ENCODE measurements around the gene CDH23.

DNA sequence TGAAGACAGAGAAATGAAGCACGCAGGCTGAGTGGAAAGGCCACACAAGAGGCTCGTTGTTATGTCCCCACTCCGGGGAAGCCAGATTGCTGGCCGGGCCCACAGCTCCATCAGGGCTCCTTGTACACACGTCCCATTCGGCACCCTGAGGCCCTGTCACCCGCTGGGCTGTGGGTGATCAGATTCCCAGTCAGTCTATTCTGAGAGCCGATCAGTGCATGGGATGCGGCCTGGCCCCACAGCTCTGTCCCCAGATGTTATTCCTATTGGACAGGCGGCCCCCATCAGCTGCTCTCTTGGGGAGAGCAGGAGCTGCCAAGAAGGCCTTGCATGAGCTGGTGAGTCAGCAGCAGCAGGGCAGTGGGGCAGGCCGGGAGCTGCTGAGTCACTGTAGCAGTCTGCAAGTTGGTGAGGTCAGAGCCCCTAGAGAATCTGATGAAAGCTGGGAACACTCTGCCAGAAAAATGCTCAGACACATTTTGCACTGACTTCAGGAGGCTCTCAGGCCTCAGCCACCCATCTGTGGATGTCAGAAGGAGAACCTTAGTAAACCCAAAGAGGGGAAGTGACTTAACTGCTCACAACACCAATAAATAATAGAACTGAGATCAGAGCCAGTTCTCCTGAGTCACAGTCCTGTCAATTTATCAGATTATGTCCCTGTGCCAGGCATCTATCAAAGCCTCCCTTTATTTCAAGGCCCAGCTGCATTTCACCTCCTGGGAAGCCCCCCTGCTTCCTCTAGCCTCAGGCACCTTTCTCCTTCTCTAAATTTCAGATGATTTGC, 463.7 kb downstream of the CDH23 start:
- TF ChIP-seq, protein P1, sequence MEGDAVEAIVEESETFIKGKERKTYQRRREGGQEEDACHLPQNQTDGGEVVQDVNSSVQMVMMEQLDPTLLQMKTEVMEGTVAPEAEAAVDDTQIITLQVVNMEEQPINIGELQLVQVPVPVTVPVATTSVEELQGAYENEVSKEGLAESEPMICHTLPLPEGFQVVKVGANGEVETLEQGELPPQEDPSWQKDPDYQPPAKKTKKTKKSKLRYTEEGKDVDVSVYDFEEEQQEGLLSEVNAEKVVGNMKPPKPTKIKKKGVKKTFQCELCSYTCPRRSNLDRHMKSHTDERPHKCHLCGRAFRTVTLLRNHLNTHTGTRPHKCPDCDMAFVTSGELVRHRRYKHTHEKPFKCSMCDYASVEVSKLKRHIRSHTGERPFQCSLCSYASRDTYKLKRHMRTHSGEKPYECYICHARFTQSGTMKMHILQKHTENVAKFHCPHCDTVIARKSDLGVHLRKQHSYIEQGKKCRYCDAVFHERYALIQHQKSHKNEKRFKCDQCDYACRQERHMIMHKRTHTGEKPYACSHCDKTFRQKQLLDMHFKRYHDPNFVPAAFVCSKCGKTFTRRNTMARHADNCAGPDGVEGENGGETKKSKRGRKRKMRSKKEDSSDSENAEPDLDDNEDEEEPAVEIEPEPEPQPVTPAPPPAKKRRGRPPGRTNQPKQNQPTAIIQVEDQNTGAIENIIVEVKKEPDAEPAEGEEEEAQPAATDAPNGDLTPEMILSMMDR (IDR thresholded peaks at IDR 0.05) = no peak
- no peak for TF ChIP-seq ZFX (IDR thresholded peaks at IDR 0.05; ENCODE audit: borderline replicate concordance)

Data from 22Rv1 (cell line).